Measurements from ENCODE around the gene RBM15.

- TF ChIP-seq CTCF (IDR thresholded peaks at IDR 0.05; ENCODE audit: low read length) = no peak
- TF ChIP-seq EZH2 (optimal IDR thresholded peaks at IDR 0.05; ENCODE audit: low read depth, low read length) = no peak
- no peak for TF ChIP-seq EZH2phosphoT487 (IDR thresholded peaks at IDR 0.05; ENCODE audit: low read length)
Measured at GRCh38 chr1:110341146-110341871, 2.1 kb downstream of the RBM15 start.

All from MM.1S (cell line).